ENCODE results near the gene VWA7. TPM values are rescaled to one million over a fixed set of nuclear protein-coding genes. Genes with fewer than 3 reads are reported as not detected.

Gene VWA7
- total and polyA plus RNA-seq, 12 donors = 0.17 to 8.1 (median 0.68) TPM

- WGBS, 4 donors = 91 to 93% (median 92%) methylated on average over 10 to 11 of the region's 11 CpGs
- Histone ChIP-seq H3K4me3 (no peak overlapping the region), H3K27ac (peak overlapping the region in 3 of 5 donors; percentile 58 to 93 (median 86)), H3K4me1 (replicated peaks in 1 of 2) (peaks cover 14 to 66% of the 10 kb centered on the region in 2 donors), H3K27me3 (no peaks in the 10 kb centered on the region), H3K36me3 (replicated peaks in 1 of 2) (peaks cover 0 to 37% of the 10 kb centered on the region in 2 donors), H3K9me3 (replicated peaks in 1 of 3) (no peaks in the 10 kb centered on the region)
- TF ChIP-seq POLR2A (IDR thresholded peaks at IDR 0.05) (no peak), CTCF (IDR thresholded peaks at IDR 0.05) (no peak)
- no peak for DNase-seq
- intact Hi-C loops (cut with DNase I) = loop anchor here in 1 of 2 donors (10.0 kb wide), 1 partner anchor 1684 kb away; the partner anchor contains the start of genes CUTA and PHF1
Measured at GRCh38 chr6:31730631-31731086, 46.5 kb downstream of the VWA7 start.

- peaks cover 14 to 66% of the 10 kb centered on the region in 2 donors for H3K4me1 ChIP-seq (replicated peaks in 1 of 2)
- H3K9me3 ChIP-seq (replicated peaks in 1 of 3) = no peaks in the 10 kb centered on the region
- peak overlapping the region in 3 of 4 donors; percentile 43 to 78 (median 51) for H3K4me3 ChIP-seq
- WGBS, 4 donors = 4 to 6% (median 4%) methylated on average over 23 to 46 of the region's 46 CpGs
- peak overlapping the region; percentile 50 to 93 (median 61) for H3K27ac ChIP-seq
- peak; percentile 64 to 88 (median 83) for DNase-seq
- H3K27me3 ChIP-seq = no peaks in the 10 kb centered on the region
- TF ChIP-seq CTCF (IDR thresholded peaks at IDR 0.05) = no peak
- no peak for TF ChIP-seq POLR2A (IDR thresholded peaks at IDR 0.05)
- intact Hi-C loops (cut with DNase I) = loop anchor here in 1 of 2 donors (10.0 kb wide), 1 partner anchor 1685 kb away; the partner anchor contains the start of genes CUTA and PHF1
- H3K36me3 ChIP-seq (replicated peaks in 1 of 2) = peaks cover 0 to 37% of the 10 kb centered on the region in 2 donors
Measured at GRCh38 chr6:31729979-31730630, 47.0 kb downstream of the VWA7 start.

- Histone ChIP-seq H3K36me3 (replicated peaks in 1 of 2) (peaks cover 0 to 37% of the 10 kb centered on the region in 2 donors), H3K4me3 (peak overlapping the region in 3 of 4 donors; percentile 43 to 78 (median 51)), H3K27ac (peak overlapping the region; percentile 50 to 93 (median 61)), H3K4me1 (replicated peaks in 1 of 2) (peaks cover 11 to 62% of the 10 kb centered on the region in 2 donors), H3K27me3 (no peaks in the 10 kb centered on the region), H3K9me3 (replicated peaks in 1 of 3) (no peaks in the 10 kb centered on the region)
- WGBS, 4 donors = 0% methylated on average over 13 to 29 of the region's 29 CpGs
- DNase-seq = peak; percentile 86 to 95 (median 90)
- intact Hi-C loops (cut with DNase I) = no loop called here
- TF ChIP-seq CTCF (IDR thresholded peaks at IDR 0.05) (peak; percentile 26 to 81 (median 64)), POLR2A (IDR thresholded peaks at IDR 0.05) (peak; percentile 21 to 45)
Measured at GRCh38 chr6:31729515-31729978, 47.6 kb downstream of the VWA7 start.

GRCh38 chr6:31728767-31729514 lies 48.2 kb downstream of the VWA7 start, which contains the start of gene DDAH2:
Gene DDAH2, minus strand, starts transcription at chr6:31729299. Its CDS starts 138 bp downstream, at chr6:31729161.
- H3K4me1 ChIP-seq (replicated peaks in 1 of 2) = peaks cover 6 to 56% of the 10 kb centered on the region in 2 donors
- H3K27ac ChIP-seq = peak within 1 kb of the TSS; percentile 50 to 93 (median 61)
- WGBS, 4 donors = 20 to 24% (median 22%) methylated on average over 27 to 36 of the region's 36 CpGs
- TF ChIP-seq CTCF (IDR thresholded peaks at IDR 0.05) = no peak
- TF ChIP-seq POLR2A (IDR thresholded peaks at IDR 0.05) = no peak
- peak within 1 kb of the TSS in 3 of 4 donors; percentile 43 to 78 (median 51) for H3K4me3 ChIP-seq
- DNase-seq = peak in 2 of 7 donors; percentile 37 to 47
- peaks cover 0 to 36% of the 10 kb centered on the region in 2 donors for H3K36me3 ChIP-seq (replicated peaks in 1 of 2)
- intact Hi-C loops (cut with DNase I) = no loop called here
- no peaks in the 10 kb centered on the region for H3K27me3 ChIP-seq
- no peaks in the 10 kb centered on the region for H3K9me3 ChIP-seq (replicated peaks in 1 of 3)
